ENCODE data around the gene ARID5A. TPM values are rescaled to one million over a fixed set of nuclear protein-coding genes. Genes with fewer than 3 reads are reported as not detected.
A peak's percentile ranks its signal among the peaks of the same experiment; 100 is the strongest.
"Not testable (repeated sequence)": the region's sequence is repeated elsewhere in the genome, so short reads cannot be mapped to it uniquely, and the experiment has no call there.

The ARID5A gene
- total and polyA plus RNA-seq, 4 donors, result 12.5 to 61.9 (median 28.4) TPM

DNA sequence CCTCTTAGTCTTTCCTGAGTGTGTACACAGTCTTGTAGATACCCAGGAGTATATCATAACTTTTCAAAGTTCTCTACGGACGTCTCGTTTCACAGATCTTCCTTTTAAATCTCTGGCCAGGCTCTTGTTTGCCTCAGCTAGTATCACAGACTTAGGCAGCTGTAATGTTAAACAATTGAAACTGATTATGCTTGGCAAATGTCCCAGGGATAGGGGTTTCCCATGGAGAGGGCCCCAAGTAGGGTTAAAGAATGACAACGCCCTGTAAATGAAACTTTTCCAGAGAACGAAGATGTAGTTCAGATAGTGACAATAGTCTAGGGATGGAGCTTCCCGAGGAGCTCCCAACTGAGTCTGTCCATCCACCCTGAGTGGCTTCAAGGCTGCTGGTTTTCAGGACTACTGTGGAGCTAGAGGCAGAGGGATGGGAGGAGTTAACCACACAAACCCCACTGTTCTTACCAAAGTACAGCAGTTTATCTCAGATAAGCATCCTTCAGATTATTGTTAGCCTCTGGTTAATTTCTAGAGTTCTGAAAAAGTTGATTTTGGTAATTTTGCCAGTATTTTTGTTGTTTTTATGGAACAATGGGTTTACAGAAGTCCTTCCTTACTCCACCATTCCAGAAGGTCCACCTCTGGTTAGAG, 40.4 kb upstream of the ARID5A start:
- TF ChIP-seq, protein P1, sequence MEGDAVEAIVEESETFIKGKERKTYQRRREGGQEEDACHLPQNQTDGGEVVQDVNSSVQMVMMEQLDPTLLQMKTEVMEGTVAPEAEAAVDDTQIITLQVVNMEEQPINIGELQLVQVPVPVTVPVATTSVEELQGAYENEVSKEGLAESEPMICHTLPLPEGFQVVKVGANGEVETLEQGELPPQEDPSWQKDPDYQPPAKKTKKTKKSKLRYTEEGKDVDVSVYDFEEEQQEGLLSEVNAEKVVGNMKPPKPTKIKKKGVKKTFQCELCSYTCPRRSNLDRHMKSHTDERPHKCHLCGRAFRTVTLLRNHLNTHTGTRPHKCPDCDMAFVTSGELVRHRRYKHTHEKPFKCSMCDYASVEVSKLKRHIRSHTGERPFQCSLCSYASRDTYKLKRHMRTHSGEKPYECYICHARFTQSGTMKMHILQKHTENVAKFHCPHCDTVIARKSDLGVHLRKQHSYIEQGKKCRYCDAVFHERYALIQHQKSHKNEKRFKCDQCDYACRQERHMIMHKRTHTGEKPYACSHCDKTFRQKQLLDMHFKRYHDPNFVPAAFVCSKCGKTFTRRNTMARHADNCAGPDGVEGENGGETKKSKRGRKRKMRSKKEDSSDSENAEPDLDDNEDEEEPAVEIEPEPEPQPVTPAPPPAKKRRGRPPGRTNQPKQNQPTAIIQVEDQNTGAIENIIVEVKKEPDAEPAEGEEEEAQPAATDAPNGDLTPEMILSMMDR (IDR thresholded peaks at IDR 0.05; ENCODE audit: control extremely low read depth, extremely low read depth), result no peak

DNA sequence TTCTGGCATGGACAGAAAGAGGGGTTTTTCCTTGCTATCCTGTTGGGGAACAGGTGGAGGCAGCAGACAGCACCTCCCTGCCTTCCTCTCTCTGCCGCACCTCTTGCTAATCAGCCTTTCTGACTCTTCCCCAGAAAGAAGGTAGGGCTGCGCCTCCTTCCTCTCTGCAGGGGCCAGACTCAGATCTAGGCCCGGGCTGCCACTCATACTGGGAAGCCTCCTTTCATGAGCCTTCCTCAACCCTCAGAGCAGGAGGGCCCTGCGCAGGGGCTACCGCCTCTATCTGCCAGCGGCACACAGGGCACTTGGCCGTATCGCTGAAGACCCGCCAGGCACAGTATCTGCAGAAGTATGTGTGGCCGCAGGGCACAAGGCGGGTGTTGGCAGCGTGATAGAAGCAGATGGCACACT, 38.5 kb upstream of the ARID5A start:
- 75 to 84% methylated on average over 12 of the region's 12 CpGs for WGBS, 2 donors
- DNase-seq, result no peak
- ATAC-seq (ENCODE audit: insufficient read depth, low FRiP score), result no peak

More for the DNA sequence above, 40.4 kb upstream of the ARID5A start:
- H3K27me3 ChIP-seq (ENCODE audit: control insufficient read depth in 3 of 3, insufficient read depth in 3 of 3, low read length in 2 of 3), result peaks cover 0 to 26% (median 14%) of the 10 kb centered on the region in 3 donors
- ATAC-seq (ENCODE audit: insufficient read depth, low FRiP score), result no peak
- H3K4me1 ChIP-seq (ENCODE audit: control insufficient read depth in 5 of 5, insufficient read depth in 5 of 5, low read length in 5 of 5), result no peaks in the 10 kb centered on the region
- no peak overlapping the region for H3K9ac ChIP-seq (ENCODE audit: insufficient read depth in 1 of 2, low read length in 2 of 2)
- no peak overlapping the region for H3K4me3 ChIP-seq
- H3K27ac ChIP-seq (ENCODE audit: low read depth in 1 of 2, low read length in 1 of 2), result peak overlapping the region in 1 of 2 donors; percentile 59
- WGBS, 2 donors, result 45 to 71% methylated on average over 6 of the region's 6 CpGs
- peak in 1 of 3 donors; percentile 48 for DNase-seq
- H3K36me3 ChIP-seq (ENCODE audit: control insufficient read depth in 4 of 4, insufficient read depth in 4 of 4, low read length in 4 of 4), result no peaks in the 10 kb centered on the region
- peaks cover 0 to 5% (median 0%) of the 10 kb centered on the region in 4 donors for H3K9me3 ChIP-seq (ENCODE audit: control insufficient read depth in 4 of 4, insufficient read depth in 3 of 4, low read length in 3 of 4)

DNA sequence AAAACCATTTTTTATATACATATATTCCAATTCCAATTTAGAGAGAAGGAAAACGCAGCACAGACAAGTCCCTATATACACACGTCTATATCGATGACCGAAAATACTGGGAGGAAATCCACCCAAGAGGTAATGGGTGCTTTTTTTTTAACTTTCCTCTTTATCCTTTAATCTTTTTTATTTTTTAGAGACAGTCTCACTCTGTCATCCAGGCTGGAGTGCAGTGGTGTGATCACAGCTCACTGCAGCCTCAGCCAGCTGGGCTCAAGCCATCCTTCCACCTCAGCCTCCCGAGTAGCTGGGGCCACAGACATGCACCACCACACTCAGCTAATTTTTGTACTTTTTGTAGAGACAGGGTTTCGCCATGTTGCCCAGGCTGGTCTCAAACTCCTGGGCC, 37.9 kb upstream of the ARID5A start:
- DNase-seq; H3K27ac ChIP-seq (ENCODE audit: low read depth in 1 of 2, low read length in 1 of 2); H3K9me3 ChIP-seq (ENCODE audit: control insufficient read depth in 4 of 4, insufficient read depth in 3 of 4, low read length in 3 of 4); H3K36me3 ChIP-seq (ENCODE audit: control insufficient read depth in 4 of 4, insufficient read depth in 4 of 4, low read length in 4 of 4); H3K4me3 ChIP-seq; H3K9ac ChIP-seq (ENCODE audit: insufficient read depth in 1 of 2, low read length in 2 of 2); ATAC-seq (ENCODE audit: insufficient read depth, low FRiP score): not testable (repeated sequence)
- WGBS, 2 donors, result 92 to 95% methylated on average over 6 of the region's 6 CpGs
- Histone ChIP-seq H3K27me3 (ENCODE audit: control insufficient read depth in 3 of 3, insufficient read depth in 3 of 3, low read length in 2 of 3) (peaks cover 0 to 23% (median 16%) of the 10 kb centered on the region in 3 donors), H3K4me1 (ENCODE audit: control insufficient read depth in 5 of 5, insufficient read depth in 5 of 5, low read length in 5 of 5) (peaks cover 0 to 20% (median 0%) of the 10 kb centered on the region in 5 donors)

More for the DNA sequence above, 38.5 kb upstream of the ARID5A start:
- TF ChIP-seq, protein P1 (IDR thresholded peaks at IDR 0.05; ENCODE audit: control extremely low read depth, extremely low read depth), result no peak
- H3K4me3 ChIP-seq, result no peak overlapping the region
- peaks cover 0 to 5% (median 0%) of the 10 kb centered on the region in 4 donors for H3K9me3 ChIP-seq (ENCODE audit: control insufficient read depth in 4 of 4, insufficient read depth in 3 of 4, low read length in 3 of 4)
- H3K27me3 ChIP-seq (ENCODE audit: control insufficient read depth in 3 of 3, insufficient read depth in 3 of 3, low read length in 2 of 3), result peaks cover 0 to 23% (median 16%) of the 10 kb centered on the region in 3 donors
- H3K9ac ChIP-seq (ENCODE audit: insufficient read depth in 1 of 2, low read length in 2 of 2), result no peak overlapping the region
- peaks cover 0 to 15% (median 0%) of the 10 kb centered on the region in 5 donors for H3K4me1 ChIP-seq (ENCODE audit: control insufficient read depth in 5 of 5, insufficient read depth in 5 of 5, low read length in 5 of 5)
- H3K36me3 ChIP-seq (ENCODE audit: control insufficient read depth in 4 of 4, insufficient read depth in 4 of 4, low read length in 4 of 4), result no peaks in the 10 kb centered on the region
- no peak overlapping the region for H3K27ac ChIP-seq (ENCODE audit: low read depth in 1 of 2, low read length in 1 of 2)

DNA sequence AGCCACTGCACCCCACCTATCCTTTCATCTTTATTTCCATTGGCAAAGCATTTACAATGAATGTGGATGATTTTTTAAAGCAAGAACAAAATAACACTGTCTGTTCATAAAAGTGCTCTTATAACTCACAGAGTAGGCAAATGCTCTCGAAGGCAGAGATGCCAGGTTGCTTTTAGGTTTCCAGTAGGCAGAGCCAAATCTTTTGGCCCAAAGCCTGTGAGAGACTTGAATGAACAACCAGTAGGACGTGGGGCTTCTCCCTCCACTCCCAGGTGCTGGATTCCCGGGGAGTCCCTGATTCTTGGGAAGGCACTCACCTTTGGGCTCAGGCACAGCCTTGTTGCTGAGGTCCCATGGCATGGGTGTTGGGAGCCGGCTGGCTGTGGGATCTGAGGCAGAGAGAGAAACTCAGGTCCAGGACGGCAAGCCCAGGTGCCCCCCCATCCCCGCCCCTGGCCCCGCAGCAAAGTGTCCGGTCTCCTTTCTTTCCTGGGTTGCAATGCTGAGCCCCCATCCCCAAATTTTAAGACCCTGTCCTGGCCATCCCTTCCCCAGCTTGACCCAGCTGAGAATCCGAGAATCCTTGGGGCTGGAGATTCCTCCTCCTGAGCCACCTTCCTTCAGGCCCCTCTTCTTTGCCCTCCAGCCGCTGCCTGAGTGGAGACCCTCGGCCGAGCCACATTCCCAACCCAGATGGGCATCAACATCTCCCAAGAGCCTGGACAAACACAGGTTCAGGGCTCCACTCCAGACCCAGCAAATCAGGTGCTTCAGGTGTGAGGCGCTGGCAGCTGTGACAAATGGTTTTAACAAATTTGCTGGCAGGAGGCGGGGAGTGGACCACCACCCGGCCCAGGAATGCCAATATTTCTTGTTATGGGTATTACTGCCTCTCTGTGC, 37.2 kb upstream of the ARID5A start:
- Histone ChIP-seq H3K4me1 (ENCODE audit: control insufficient read depth in 5 of 5, insufficient read depth in 5 of 5, low read length in 5 of 5) (peaks cover 0 to 21% (median 0%) of the 10 kb centered on the region in 5 donors), H3K4me3 (no peak overlapping the region), H3K9me3 (ENCODE audit: control insufficient read depth in 4 of 4, insufficient read depth in 3 of 4, low read length in 3 of 4) (peaks cover 0 to 5% (median 0%) of the 10 kb centered on the region in 4 donors), H3K36me3 (ENCODE audit: control insufficient read depth in 4 of 4, insufficient read depth in 4 of 4, low read length in 4 of 4) (no peaks in the 10 kb centered on the region), H3K9ac (ENCODE audit: insufficient read depth in 1 of 2, low read length in 2 of 2) (no peak overlapping the region), H3K27me3 (ENCODE audit: control insufficient read depth in 3 of 3, insufficient read depth in 3 of 3, low read length in 2 of 3) (peaks cover 0 to 23% (median 16%) of the 10 kb centered on the region in 3 donors), H3K27ac (ENCODE audit: low read depth in 1 of 2, low read length in 1 of 2) (no peak overlapping the region)
- TF ChIP-seq, protein P1 (IDR thresholded peaks at IDR 0.05; ENCODE audit: control extremely low read depth, extremely low read depth), result no peak
- 85 to 95% methylated on average over 15 of the region's 15 CpGs for WGBS, 2 donors
- ATAC-seq (ENCODE audit: insufficient read depth, low FRiP score) (no peak), DNase-seq (no peak)
